ENCODE results near the gene GRK2. TPM values are rescaled to one million over a fixed set of nuclear protein-coding genes. Genes with fewer than 3 reads are reported as not detected.

The GRK2 gene
- total and polyA plus RNA-seq, 2 of the 8 experiments (the other 6 are each of a cell fraction or from before 2014, with no cell fraction given) = 47.3 to 49.7 TPM

DNA sequence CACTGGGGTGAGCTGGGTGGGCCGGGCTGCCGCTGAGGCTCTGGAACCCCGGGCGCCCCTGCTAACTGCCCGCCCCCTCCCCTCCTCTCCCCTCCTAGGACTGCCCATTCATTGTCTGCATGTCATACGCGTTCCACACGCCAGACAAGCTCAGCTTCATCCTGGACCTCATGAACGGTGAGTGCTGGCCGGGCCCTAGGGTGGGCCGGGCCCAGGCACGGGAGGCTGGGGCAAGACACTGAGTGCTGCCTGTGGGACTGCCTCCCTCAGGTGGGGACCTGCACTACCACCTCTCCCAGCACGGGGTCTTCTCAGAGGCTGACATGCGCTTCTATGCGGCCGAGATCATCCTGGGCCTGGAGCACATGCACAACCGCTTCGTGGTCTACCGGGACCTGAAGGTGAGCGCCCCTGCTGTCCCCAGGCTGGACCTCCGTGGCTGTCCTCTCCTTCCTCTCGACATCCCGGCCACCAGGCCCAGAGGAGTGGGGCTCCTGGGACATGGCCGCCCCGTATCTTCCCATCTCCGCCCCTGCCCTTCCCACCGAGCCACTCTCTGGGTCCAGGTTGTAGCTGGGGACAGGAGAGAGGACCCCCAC is 15.4 kb downstream of the GRK2 start:
- 96% methylated on average over 22 of the region's 27 CpGs; no CpG with 5 or more reads in 1 of the 2 experiments for WGBS, 2 experiments (ENCODE audit: extremely low coverage in 1 of 2, insufficient coverage in 1 of 2, insufficient read length in 1 of 2, insufficient replicate concordance in 2 of 2, low coverage in 1 of 2, low lambda C conversion rate in 2 of 2, missing lambda C conversion rate in 1 of 2)
- no peak overlapping the region for H3K56ac ChIP-seq (replicated peaks; ENCODE audit: insufficient read length, low read depth, low read length)
- peaks cover 0 to 2% of the 10 kb centered on the region in 2 experiments; a peak in 1 of 4 replicates for H3K79me2 ChIP-seq (ENCODE audit: control insufficient read depth in 1 of 2, insufficient read depth in 2 of 2, low read length in 2 of 2)
- no peak overlapping the region for H2AK5ac ChIP-seq (ENCODE audit: low read depth, low read length)
- H4K20me1 ChIP-seq (replicated peaks in 1 of 2; ENCODE audit: control insufficient read depth in 1 of 2, insufficient read depth in 2 of 2, low read length in 2 of 2) = peaks cover 0 to 4% of the 10 kb centered on the region in 2 experiments
- H3K36me3 ChIP-seq (ENCODE audit: control insufficient read depth in 2 of 4, insufficient read depth in 4 of 4, low read length in 3 of 4) = peaks cover 13 to 55% (median 38%) of the 10 kb centered on the region in 4 experiments
- no peak overlapping the region for H2BK15ac ChIP-seq (ENCODE audit: low read length)
- ChIA-PET CTCF (ENCODE audit: partially characterized antibody) (interaction anchor here (0.6 to 3.6 kb wide), 4 partner anchors 19 to 208 kb away, joined by 3 to 19 read pairs (median 5); no protein-coding TSS in a partner anchor), POLR2A (ENCODE audit: partially characterized antibody) (interaction anchor here (2.1 kb wide), 1 partner anchor 12 kb away, joined by 5 read pairs; no protein-coding TSS in a partner anchor)
- no peaks in the 10 kb centered on the region for H3K9me3 ChIP-seq (ENCODE audit: insufficient read depth in 2 of 2, low read depth in 1 of 2, low read length in 1 of 2)
- no peak overlapping the region; the same call in 1 of the 2 replicates for H4K8ac ChIP-seq (ENCODE audit: extremely low read depth, insufficient read depth, low read length)
- H3K14ac ChIP-seq (ENCODE audit: insufficient read length) = no peak overlapping the region
- no peak overlapping the region for H3K18ac ChIP-seq (ENCODE audit: extremely low read depth, low read length)
- H2BK20ac ChIP-seq (ENCODE audit: low read length) = no peak overlapping the region
- H4K5ac ChIP-seq (ENCODE audit: insufficient read length, low read depth, low read length) = no peak overlapping the region
- H4K91ac ChIP-seq (replicated peaks; ENCODE audit: insufficient read length, low read length) = no peak overlapping the region
- DNase-seq (ENCODE audit: low read depth in 1 of 2, low spot score in 2 of 2) (no peak), FAIRE-seq (no peak)
- H3K4ac ChIP-seq (replicated peaks; ENCODE audit: insufficient read length, low read depth, low read length) = no peak overlapping the region
- no peak overlapping the region for H3K27ac ChIP-seq (ENCODE audit: low read depth, low read length)
- H3K79me1 ChIP-seq (ENCODE audit: low read depth, low read length) = no peaks in the 10 kb centered on the region
- H2BK120ac ChIP-seq (replicated peaks; ENCODE audit: low read depth, low read length) = no peak overlapping the region
- H2BK5ac ChIP-seq (ENCODE audit: low read depth, low read length) = no peak overlapping the region
- H3K4me2 ChIP-seq (ENCODE audit: insufficient read depth in 1 of 2, low read depth in 2 of 2, low read length in 2 of 2) = no peak overlapping the region
- no peaks in the 10 kb centered on the region; the same call in 1 of the 2 replicates for H3K23me2 ChIP-seq (ENCODE audit: low read depth, low read length)
- H3K23ac ChIP-seq (ENCODE audit: insufficient read length) = no peak overlapping the region
- no peak overlapping the region for H3K9ac ChIP-seq (replicated peaks in 1 of 4; ENCODE audit: extremely low read depth in 1 of 4, low read depth in 3 of 4, low read length in 3 of 4)
- H3K27me3 ChIP-seq (replicated peaks in 1 of 4; ENCODE audit: control insufficient read depth in 3 of 4, extremely low read depth in 1 of 4, insufficient read depth in 3 of 4, low read length in 3 of 4) = no peaks in the 10 kb centered on the region
- peaks cover 0 to 14% (median 11%) of the 10 kb centered on the region in 4 experiments; a peak in 6 of 7 replicates for H3K4me1 ChIP-seq (replicated peaks in 1 of 4; ENCODE audit: control insufficient read depth in 3 of 4, insufficient read depth in 4 of 4, low read length in 3 of 4)
- no peak overlapping the region for H2BK12ac ChIP-seq (ENCODE audit: low read depth, low read length)
- H3K4me3 ChIP-seq (ENCODE audit: extremely low read depth in 1 of 4, insufficient read depth in 2 of 4, low read depth in 3 of 4, low read length in 4 of 4) = no peak overlapping the region
- H2AFZ ChIP-seq (ENCODE audit: low read length) = no peak overlapping the region
- TF ChIP-seq RFX5 (IDR thresholded peaks at IDR 0.05; ENCODE audit: borderline replicate concordance, low read depth, low read length) (no peak), GABPA (IDR thresholded peaks at IDR 0.05; ENCODE audit: borderline replicate concordance, insufficient read depth, low read length) (no peak), CREB1 (IDR thresholded peaks at IDR 0.05) (no peak), TCF12 (IDR thresholded peaks at IDR 0.05; ENCODE audit: low read depth, low read length) (no peak), JUN (IDR thresholded peaks at IDR 0.05; ENCODE audit: low read depth, low read length) (no peak), CTBP2 (IDR thresholded peaks at IDR 0.05; ENCODE audit: borderline replicate concordance, insufficient read depth, insufficient read length, low read length) (no peak), NANOG (IDR thresholded peaks at IDR 0.05; ENCODE audit: insufficient read depth, low read depth, low read length, poor library complexity, severe bottlenecking) (no peak), TAF1 (IDR thresholded peaks at IDR 0.05; ENCODE audit: low read depth, low read length) (no peak), HDAC6 (IDR thresholded peaks at IDR 0.05; ENCODE audit: low read depth, low read length) (no peak), EZH2 (IDR thresholded peaks at IDR 0.05; ENCODE audit: low read depth, low read length, severe bottlenecking) (no peak), KDM4A (IDR thresholded peaks at IDR 0.05; ENCODE audit: low read depth, low read length, severe bottlenecking) (no peak), POLR2AphosphoS5 (IDR thresholded peaks at IDR 0.05; ENCODE audit: low read depth, low read length) (no peak), TAF7 (optimal IDR thresholded peaks at IDR 0.05; ENCODE audit: borderline replicate concordance, low read depth, low read length) (no peak)

Data from H1 (cell line).